HepG2 (cell line): ENCODE measurements around the gene MYO16. TPM values are rescaled to one million over a fixed set of nuclear protein-coding genes. Genes with fewer than 3 reads are reported as not detected.

ENCODE experiments used
- polyA plus RNA-seq, 8 experiments: library from polyadenylated mRNA; depleted of rRNA in 3 of 8; stranded (reverse) in 7 of 8; unstranded in 1 of 8; fragments of >200 nt; fragmentation: Illumina TruSeq in 4 of 8; extraction: Trizol in 4 of 8; gene quantifications; 2 replicates each; pipeline versions ENCODE4 v1.2.1 to v1.2.3, GENCODE V29; 2011 to 2016; ENCODE audit warnings: low read depth in 4 of 8, missing spikeins in 1 of 8, mixed read lengths in 1 of 8; ENCODE audit not compliant: insufficient read depth in 1 of 8
- total RNA-seq, 5 experiments: library from RNA; depleted of rRNA; stranded (reverse); fragments of >200 nt; fragmentation: Illumina TruSeq; extraction: Trizol; gene quantifications; 2 replicates each; pipeline ENCODE4 v1.2.3, GENCODE V29; 2016; ENCODE audit warnings: low read depth in 1 of 5
- TF ChIP-seq, protein P1 (sequence below): sonication (generic); formaldehyde crosslinking; IDR thresholded peaks from 2 replicates; pipeline ENCODE4 v1.5.0; 2020; ENCODE audit warnings: mild to moderate bottlenecking, missing genetic modification reagents, borderline replicate concordance
- TF ChIP-seq, protein P2 (sequence below): sonication (generic); formaldehyde crosslinking; IDR thresholded peaks from 2 replicates; pipeline ENCODE4 v1.4.0; 2020; ENCODE audit warnings: mild to moderate bottlenecking, missing genetic modification reagents

Gene MYO16
- total and polyA plus RNA-seq, 2 of the 13 experiments (the other 11 are each of a cell fraction or from before 2014, with no cell fraction given): not detected

- TF ChIP-seq, protein P1, sequence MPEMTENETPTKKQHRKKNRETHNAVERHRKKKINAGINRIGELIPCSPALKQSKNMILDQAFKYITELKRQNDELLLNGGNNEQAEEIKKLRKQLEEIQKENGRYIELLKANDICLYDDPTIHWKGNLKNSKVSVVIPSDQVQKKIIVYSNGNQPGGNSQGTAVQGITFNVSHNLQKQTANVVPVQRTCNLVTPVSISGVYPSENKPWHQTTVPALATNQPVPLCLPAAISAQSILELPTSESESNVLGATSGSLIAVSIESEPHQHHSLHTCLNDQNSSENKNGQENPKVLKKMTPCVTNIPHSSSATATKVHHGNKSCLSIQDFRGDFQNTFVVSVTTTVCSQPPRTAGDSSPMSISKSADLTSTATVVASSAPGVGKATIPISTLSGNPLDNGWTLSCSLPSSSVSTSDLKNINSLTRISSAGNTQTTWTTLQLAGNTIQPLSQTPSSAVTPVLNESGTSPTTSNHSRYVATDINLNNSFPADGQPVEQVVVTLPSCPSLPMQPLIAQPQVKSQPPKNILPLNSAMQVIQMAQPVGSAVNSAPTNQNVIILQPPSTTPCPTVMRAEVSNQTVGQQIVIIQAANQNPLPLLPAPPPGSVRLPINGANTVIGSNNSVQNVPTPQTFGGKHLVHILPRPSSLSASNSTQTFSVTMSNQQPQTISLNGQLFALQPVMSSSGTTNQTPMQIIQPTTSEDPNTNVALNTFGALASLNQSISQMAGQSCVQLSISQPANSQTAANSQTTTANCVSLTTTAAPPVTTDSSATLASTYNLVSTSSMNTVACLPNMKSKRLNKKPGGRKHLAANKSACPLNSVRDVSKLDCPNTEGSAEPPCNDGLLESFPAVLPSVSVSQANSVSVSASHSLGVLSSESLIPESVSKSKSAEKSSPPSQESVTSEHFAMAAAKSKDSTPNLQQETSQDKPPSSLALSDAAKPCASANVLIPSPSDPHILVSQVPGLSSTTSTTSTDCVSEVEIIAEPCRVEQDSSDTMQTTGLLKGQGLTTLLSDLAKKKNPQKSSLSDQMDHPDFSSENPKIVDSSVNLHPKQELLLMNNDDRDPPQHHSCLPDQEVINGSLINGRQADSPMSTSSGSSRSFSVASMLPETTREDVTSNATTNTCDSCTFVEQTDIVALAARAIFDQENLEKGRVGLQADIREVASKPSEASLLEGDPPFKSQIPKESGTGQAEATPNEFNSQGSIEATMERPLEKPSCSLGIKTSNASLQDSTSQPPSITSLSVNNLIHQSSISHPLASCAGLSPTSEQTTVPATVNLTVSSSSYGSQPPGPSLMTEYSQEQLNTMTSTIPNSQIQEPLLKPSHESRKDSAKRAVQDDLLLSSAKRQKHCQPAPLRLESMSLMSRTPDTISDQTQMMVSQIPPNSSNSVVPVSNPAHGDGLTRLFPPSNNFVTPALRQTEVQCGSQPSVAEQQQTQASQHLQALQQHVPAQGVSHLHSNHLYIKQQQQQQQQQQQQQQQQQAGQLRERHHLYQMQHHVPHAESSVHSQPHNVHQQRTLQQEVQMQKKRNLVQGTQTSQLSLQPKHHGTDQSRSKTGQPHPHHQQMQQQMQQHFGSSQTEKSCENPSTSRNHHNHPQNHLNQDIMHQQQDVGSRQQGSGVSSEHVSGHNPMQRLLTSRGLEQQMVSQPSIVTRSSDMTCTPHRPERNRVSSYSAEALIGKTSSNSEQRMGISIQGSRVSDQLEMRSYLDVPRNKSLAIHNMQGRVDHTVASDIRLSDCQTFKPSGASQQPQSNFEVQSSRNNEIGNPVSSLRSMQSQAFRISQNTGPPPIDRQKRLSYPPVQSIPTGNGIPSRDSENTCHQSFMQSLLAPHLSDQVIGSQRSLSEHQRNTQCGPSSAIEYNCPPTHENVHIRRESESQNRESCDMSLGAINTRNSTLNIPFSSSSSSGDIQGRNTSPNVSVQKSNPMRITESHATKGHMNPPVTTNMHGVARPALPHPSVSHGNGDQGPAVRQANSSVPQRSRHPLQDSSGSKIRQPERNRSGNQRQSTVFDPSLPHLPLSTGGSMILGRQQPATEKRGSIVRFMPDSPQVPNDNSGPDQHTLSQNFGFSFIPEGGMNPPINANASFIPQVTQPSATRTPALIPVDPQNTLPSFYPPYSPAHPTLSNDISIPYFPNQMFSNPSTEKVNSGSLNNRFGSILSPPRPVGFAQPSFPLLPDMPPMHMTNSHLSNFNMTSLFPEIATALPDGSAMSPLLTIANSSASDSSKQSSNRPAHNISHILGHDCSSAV (CRISPR knock-in tag): no peak
- TF ChIP-seq, protein P2, sequence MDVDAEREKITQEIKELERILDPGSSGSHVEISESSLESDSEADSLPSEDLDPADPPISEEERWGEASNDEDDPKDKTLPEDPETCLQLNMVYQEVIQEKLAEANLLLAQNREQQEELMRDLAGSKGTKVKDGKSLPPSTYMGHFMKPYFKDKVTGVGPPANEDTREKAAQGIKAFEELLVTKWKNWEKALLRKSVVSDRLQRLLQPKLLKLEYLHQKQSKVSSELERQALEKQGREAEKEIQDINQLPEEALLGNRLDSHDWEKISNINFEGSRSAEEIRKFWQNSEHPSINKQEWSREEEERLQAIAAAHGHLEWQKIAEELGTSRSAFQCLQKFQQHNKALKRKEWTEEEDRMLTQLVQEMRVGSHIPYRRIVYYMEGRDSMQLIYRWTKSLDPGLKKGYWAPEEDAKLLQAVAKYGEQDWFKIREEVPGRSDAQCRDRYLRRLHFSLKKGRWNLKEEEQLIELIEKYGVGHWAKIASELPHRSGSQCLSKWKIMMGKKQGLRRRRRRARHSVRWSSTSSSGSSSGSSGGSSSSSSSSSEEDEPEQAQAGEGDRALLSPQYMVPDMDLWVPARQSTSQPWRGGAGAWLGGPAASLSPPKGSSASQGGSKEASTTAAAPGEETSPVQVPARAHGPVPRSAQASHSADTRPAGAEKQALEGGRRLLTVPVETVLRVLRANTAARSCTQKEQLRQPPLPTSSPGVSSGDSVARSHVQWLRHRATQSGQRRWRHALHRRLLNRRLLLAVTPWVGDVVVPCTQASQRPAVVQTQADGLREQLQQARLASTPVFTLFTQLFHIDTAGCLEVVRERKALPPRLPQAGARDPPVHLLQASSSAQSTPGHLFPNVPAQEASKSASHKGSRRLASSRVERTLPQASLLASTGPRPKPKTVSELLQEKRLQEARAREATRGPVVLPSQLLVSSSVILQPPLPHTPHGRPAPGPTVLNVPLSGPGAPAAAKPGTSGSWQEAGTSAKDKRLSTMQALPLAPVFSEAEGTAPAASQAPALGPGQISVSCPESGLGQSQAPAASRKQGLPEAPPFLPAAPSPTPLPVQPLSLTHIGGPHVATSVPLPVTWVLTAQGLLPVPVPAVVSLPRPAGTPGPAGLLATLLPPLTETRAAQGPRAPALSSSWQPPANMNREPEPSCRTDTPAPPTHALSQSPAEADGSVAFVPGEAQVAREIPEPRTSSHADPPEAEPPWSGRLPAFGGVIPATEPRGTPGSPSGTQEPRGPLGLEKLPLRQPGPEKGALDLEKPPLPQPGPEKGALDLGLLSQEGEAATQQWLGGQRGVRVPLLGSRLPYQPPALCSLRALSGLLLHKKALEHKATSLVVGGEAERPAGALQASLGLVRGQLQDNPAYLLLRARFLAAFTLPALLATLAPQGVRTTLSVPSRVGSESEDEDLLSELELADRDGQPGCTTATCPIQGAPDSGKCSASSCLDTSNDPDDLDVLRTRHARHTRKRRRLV: no peak
- TF ChIP-seq, all 625 proteins: peak for 0
Measured at GRCh38 chr13:109033090-109033489, 403.7 kb downstream of the MYO16 start (continued).
